D721Med (cell line): ENCODE measurements around the gene CFAP221.

Experiments
- DNase-seq: peaks from one replicate; pipeline ENCODE4 v3.0.0; 2011; ENCODE audit warnings: low spot score; ENCODE audit not compliant: insufficient read length
- FAIRE-seq: peaks from 2 replicates; lab custom pipeline; 2011; peaks lifted over from hg19 to GRCh38; lab: Jason Lieb, UNC
- CTCF ChIP-seq: IDR thresholded peaks from 2 replicates; pipeline ENCODE4 v1.5.1; 2012; ENCODE audit warnings: mild to moderate bottlenecking, control low read depth; ENCODE audit not compliant: insufficient read depth; ENCODE audit errors: missing control alignments

The CFAP221 gene

DNA sequence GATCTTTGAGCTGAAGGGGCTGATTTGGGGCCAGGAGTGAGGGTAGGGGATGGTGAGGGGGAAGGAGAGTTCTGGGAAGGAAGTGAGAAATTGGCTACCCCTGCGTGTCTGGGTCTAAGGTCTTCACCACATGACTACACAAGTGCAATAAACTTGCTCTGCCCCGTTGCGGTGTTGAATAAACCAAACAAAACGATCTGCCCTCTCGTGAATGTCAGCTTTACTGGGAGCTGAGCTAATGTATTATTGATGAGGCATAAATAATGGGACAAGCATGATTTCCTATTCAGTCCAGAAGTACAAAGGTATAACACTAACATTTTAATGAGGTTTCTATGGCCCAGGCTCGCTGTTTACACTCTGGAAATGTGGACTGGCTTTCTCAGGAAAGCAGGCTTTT is 8.0 kb upstream of the CFAP221 start:
- DNase-seq (no peak), FAIRE-seq (no peak)
- TF ChIP-seq CTCF, result no peak

DNA sequence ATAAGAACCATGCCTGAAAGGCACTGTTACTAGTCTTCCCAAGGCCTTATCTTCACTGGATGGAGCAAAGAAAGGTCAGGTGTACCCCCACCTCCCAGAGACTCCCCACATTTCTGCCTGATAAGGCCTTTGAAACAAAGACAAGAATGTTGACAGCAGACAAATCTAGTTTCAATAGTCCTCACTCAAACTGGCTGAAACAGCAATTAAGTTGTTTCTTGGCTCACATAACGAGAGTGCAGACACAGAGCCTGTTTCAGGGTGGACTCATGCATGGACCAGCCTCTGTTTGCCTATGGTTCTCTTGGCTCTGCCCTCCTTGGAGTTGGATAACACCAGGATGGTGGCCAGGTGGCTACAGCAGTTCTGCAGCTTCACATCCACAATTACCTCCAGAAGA is 7.5 kb upstream of the CFAP221 start:
- no peak for FAIRE-seq
- TF ChIP-seq CTCF, result no peak

DNA sequence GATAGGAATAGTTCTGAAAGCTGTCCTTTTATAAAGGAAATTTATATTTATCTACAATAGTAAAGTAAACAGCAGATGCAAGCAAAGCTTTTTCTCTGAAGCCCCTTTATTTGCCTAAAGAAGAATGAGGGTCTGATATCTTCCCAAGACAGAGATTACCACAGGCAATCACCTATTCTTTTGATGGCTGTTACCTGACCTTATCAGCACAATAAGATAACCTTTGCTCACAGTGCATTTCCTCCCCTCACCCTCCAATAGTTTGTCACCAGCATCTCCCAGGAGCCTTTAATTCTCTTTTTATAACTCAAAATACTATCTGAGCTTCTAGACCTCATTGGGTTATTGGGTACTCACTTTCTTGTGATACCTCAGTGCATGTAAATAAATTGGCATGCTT is 6.5 kb upstream of the CFAP221 start:
- FAIRE-seq, result no peak
- DNase-seq, result no peak

More for the DNA sequence above, 7.5 kb upstream of the CFAP221 start:
- no peak for DNase-seq

DNA sequence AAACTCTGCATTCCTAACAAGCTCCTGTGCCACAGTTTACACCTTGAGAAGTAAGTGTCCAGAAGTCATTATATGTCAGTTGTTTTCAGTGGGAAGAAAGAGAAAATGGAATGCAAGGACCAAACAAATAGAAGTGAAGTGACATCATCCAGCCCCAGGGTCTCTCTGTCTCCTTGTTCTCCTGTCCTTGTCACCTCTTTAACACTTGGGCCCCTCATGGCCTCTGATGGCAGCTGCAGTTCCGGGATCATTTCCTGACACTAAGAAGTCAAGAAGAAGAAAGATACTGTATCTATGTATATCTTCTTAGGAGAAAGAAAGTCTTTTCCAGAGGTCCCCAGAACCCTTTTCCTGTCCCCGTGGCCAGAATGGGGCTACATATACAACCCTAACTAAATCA is 2.8 kb upstream of the CFAP221 start:
- no peak for FAIRE-seq
- TF ChIP-seq CTCF, result no peak

More for the DNA sequence above, 6.5 kb upstream of the CFAP221 start:
- no peak for TF ChIP-seq CTCF

DNA sequence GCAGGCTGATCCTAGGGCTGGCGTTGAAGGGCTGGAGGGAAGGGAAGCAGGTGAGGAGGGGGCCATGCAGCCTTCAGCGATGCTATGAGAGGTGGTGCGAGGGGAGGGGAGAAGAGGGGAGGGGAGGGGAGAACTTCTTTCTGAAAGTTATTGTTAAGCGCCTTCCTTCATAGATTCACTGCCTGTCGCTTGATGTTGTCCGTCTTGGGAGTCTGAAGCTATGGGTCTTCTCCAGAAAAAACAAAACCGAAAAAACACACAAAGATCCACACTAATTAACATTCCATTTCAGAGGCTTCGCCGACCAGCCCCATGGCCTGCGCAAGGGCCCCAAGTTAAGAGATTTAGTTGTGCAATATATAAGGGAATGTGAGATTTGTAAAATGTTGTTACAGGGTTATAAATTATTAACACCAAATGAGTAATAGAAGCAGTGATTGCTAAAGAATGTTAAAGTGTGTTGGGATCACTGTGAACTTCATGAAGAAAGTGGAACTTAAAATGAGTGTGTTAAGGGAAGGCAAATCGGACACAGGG is 758 bp downstream of the CFAP221 start:
- TF ChIP-seq CTCF, result no peak
- DNase-seq (no peak), FAIRE-seq (no peak)

More for the DNA sequence above, 2.8 kb upstream of the CFAP221 start:
- DNase-seq, result no peak

GRCh38 chr2:119545754-119546446 is 1.7 kb downstream of the CFAP221 start:
- DNase-seq (no peak), FAIRE-seq (no peak)
- no peak for TF ChIP-seq CTCF

GRCh38 chr2:119546447-119546767 is 2.2 kb downstream of the CFAP221 start:
- TF ChIP-seq CTCF, result no peak
- DNase-seq, result no peak
- no peak for FAIRE-seq
